Heart right ventricle (tissue), 16 donors: ENCODE results near the gene AKAP5. TPM values are rescaled to one million over a fixed set of nuclear protein-coding genes. Genes with fewer than 3 reads are reported as not detected.

ENCODE experiments used
- ATAC-seq, 8 donors: fragments of 200-7000 bp; cut with Tn5 transposase; one replicate each; pipeline ENCODE4 v1.9.1; 2020; ENCODE audit warnings: mild to moderate bottlenecking in 8 of 8, moderate library complexity in 8 of 8, moderate number of reproducible peaks in 1 of 8
- DNase-seq, 2 donors: peaks; one replicate each; pipeline ENCODE4 v3.0.0-alpha.2; 2020
- H3K27ac ChIP-seq, 10 donors: fragments of 200-600 bp; sonication (generic) in 2 of 10; one replicate each; pipeline versions ENCODE4 v1.5.0 to v1.8.0; 2020 to 2022; ENCODE audit warnings: mild to moderate bottlenecking in 3 of 10
- H3K27me3 ChIP-seq, 7 donors: fragments of 200-600 bp; one replicate each; pipeline ENCODE4 v1.8.0; 2021 to 2022; ENCODE audit warnings: mild to moderate bottlenecking in 2 of 7
- H3K36me3 ChIP-seq, 9 donors: fragments of 200-600 bp; sonication (generic) in 1 of 9; one replicate each; pipeline versions ENCODE4 v1.5.0 to v1.8.0; 2020 to 2022; ENCODE audit warnings: mild to moderate bottlenecking in 2 of 9
- H3K4me1 ChIP-seq, 9 donors: fragments of 200-600 bp; sonication (generic) in 1 of 9; one replicate each; pipeline versions ENCODE4 v1.5.0 to v1.8.0; 2020 to 2022; ENCODE audit warnings: mild to moderate bottlenecking in 4 of 9
- H3K4me3 ChIP-seq, 10 donors: fragments of 200-600 bp; sonication (generic) in 2 of 10; one replicate each; pipeline versions ENCODE4 v1.5.0 to v1.8.0; 2020 to 2022; ENCODE audit warnings: mild to moderate bottlenecking in 7 of 10, moderate library complexity in 2 of 10
- H3K9me3 ChIP-seq, 11 donors: fragments of 200-600 bp in 10 of 11; sonication (generic) in 2 of 11; one replicate each; pipeline versions ENCODE4 v1.5.0 to v1.8.0; 2013 to 2022; ENCODE audit warnings: mild to moderate bottlenecking in 2 of 11, control low read depth in 1 of 11, moderate library complexity in 1 of 11
- CTCF ChIP-seq, 9 donors: fragments of 200-600 bp; sonication (generic) in 2 of 9; IDR thresholded peaks; one replicate each; pipeline versions ENCODE4 v1.5.0 to v1.8.0; 2021 to 2022; ENCODE audit warnings: antibody characterized with exemption in 9 of 9, mild to moderate bottlenecking in 5 of 9, moderate library complexity in 1 of 9
- WGBS, 2 donors: extraction: QIAGEN DNeasy Blood & Tissue Kit; methylation state at CpG; one replicate each; pipeline ENCODE4 v1.1.7; 2013; ENCODE audit warnings: inconsistent platforms in 1 of 2; 5-methylcytosine and 5-hydroxymethylcytosine counted together
- intact Hi-C, 10 donors: fragments of 100-400 bp; cut with DNase I; formaldehyde crosslinking; loops; one replicate each; pipeline versions ENCODE4 v1.11.1 to v1.14.2; 2022
- polyA plus RNA-seq, 2 donors: library from polyadenylated mRNA; stranded (reverse); fragments of 200-250 nt; gene quantifications; one replicate each; pipeline ENCODE4 v1.2.3, GENCODE V29; 2013
- total RNA-seq, 10 donors: library from RNA; stranded (reverse); fragmentation: NEBNext Ultra II Directional in 3 of 10; extraction: Animal tissue kit (Norgen Biotek cat#: 25700) in 3 of 10; gene quantifications; one replicate each; pipeline versions ENCODE4 v1.2.1 to v1.2.4, GENCODE V29; 2021 to 2023
- donor health status: Arrhythmogenic right ventricular cardiomyopathy.
- donor health status: ischemic (EF 13 %, LVEDD 7.1; RV severe dilation, severe dysfunction).
- donor health status: healthy with polysubstance abuse.
- donor health status: DM: no; HTN: yes; CAD: no.
- donor health status: DM: no; HTN: no; CAD: no.
- donor health status: ischemic (EF 25% LVEDD 6.9; RV normal size, moderate dysfunction).
- donor health status: ischemic (EF 25% LVEDD 5.7; RV mildly dilated, moderate dysfunction).
- donor health status: healthy.
- donor health status: DM: yes; HTN: yes; CAD: no.
- donor health status: Ischemic cardiomyopathy.
- donor health status: ischemic (EF 35%, LVEDD 5.7; RV mildly dilated, moderate dysfunction).
- donor health status: nonischemic (EF 11% LVEDD 7.7; RV severe dilation, severe dysfunction).
- donor health status: DM: yes; HTN: yes; CAD: no.
- donor health status: PGD.
- donor health status: ischemic (EF 29% LVEDD 5.4; RV normal size, mild dysfunction).
- donor health status: nonischemic (EF 23%, LVEDD 6.1; RV moderate dilation, normal function).

Gene AKAP5
- total and polyA plus RNA-seq, 12 donors: 0.07 to 0.51 (median 0.17) TPM

- Histone ChIP-seq H3K4me1 (peaks cover 0 to 22% (median 7%) of the 10 kb centered on the region in 9 donors), H3K4me3 (no peak overlapping the region), H3K9me3 (no peaks in the 10 kb centered on the region), H3K27me3 (peaks cover 0 to 17% (median 0%) of the 10 kb centered on the region in 7 donors), H3K36me3 (peaks cover 0 to 35% (median 0%) of the 10 kb centered on the region in 9 donors), H3K27ac (no peak overlapping the region)
- no peak for ATAC-seq
- TF ChIP-seq CTCF (IDR thresholded peaks at IDR 0.05): no peak
- intact Hi-C loops: no loop called here
- DNase-seq: no peak
- WGBS, 2 donors: 84 to 90% methylated on average over 3 of the region's 3 CpGs
Measured at GRCh38 chr14:64461221-64461620, 4.1 kb upstream of the AKAP5 start.

GRCh38 chr14:64463195-64463594 is 2.1 kb upstream of the AKAP5 start:
- intact Hi-C loops: no loop called here

GRCh38 chr14:64463873-64464272 is 1.4 kb upstream of the AKAP5 start:
- DNase-seq: no peak
- Histone ChIP-seq H3K27ac (no peak overlapping the region), H3K27me3 (peaks cover 0 to 19% (median 0%) of the 10 kb centered on the region in 7 donors), H3K36me3 (peaks cover 0 to 17% (median 0%) of the 10 kb centered on the region in 9 donors), H3K4me1 (peaks cover 0 to 31% (median 7%) of the 10 kb centered on the region in 9 donors), H3K9me3 (no peaks in the 10 kb centered on the region), H3K4me3 (no peak overlapping the region)
- no peak for ATAC-seq
- intact Hi-C loops: no loop called here
- no peak for TF ChIP-seq CTCF (IDR thresholded peaks at IDR 0.05)
- WGBS, 2 donors: 95 to 96% methylated on average over 6 of the region's 6 CpGs

More at GRCh38 chr14:64463195-64463594, 2.1 kb upstream of the AKAP5 start:
- Histone ChIP-seq H3K4me3 (no peak overlapping the region), H3K27ac (no peak overlapping the region), H3K9me3 (no peaks in the 10 kb centered on the region), H3K4me1 (peaks cover 0 to 32% (median 7%) of the 10 kb centered on the region in 9 donors), H3K36me3 (peaks cover 0 to 24% (median 0%) of the 10 kb centered on the region in 9 donors), H3K27me3 (peaks cover 0 to 19% (median 0%) of the 10 kb centered on the region in 7 donors)
- WGBS, 2 donors: 98% methylated on average over 2 of the region's 2 CpGs
- ATAC-seq (no peak), DNase-seq (no peak)
- TF ChIP-seq CTCF (IDR thresholded peaks at IDR 0.05): no peak

GRCh38 chr14:64464651-64465050 is 648 bp upstream of the AKAP5 start:
- DNase-seq (no peak), ATAC-seq (no peak)
- H3K27me3 ChIP-seq: peaks cover 0 to 19% (median 0%) of the 10 kb centered on the region in 7 donors
- H3K4me3 ChIP-seq: peak overlapping the region in 9 of 10 donors; percentile 63 to 82 (median 78)
- H3K9me3 ChIP-seq: no peaks in the 10 kb centered on the region
- H3K4me1 ChIP-seq: peaks cover 0 to 26% (median 7%) of the 10 kb centered on the region in 9 donors
- 23 to 27% methylated on average over 6 of the region's 6 CpGs for WGBS, 2 donors
- no peak overlapping the region for H3K27ac ChIP-seq
- no peak for TF ChIP-seq CTCF (IDR thresholded peaks at IDR 0.05)
- intact Hi-C loops: no loop called here
- H3K36me3 ChIP-seq: peaks cover 0 to 14% (median 0%) of the 10 kb centered on the region in 9 donors
